H9 (cell line): ENCODE data around the gene PLEKHM3. TPM values are rescaled to one million over a fixed set of nuclear protein-coding genes. Genes with fewer than 3 reads are reported as not detected.
A peak's percentile ranks its signal among the peaks of the same experiment; 100 is the strongest.

ENCODE experiments used
- DNase-seq: peaks from one replicate; pipeline ENCODE4 v3.0.0-alpha.2; 2017
- H2AFZ ChIP-seq: one replicate; pipeline ENCODE4 v1.6.1; 2013; ENCODE audit warnings: mild to moderate bottlenecking, low read length, control low read depth, moderate library complexity
- H2AK5ac ChIP-seq: 2 replicates; pipeline ENCODE4 v1.6.1; 2013; ENCODE audit warnings: low read length, control low read depth, mixed read lengths; ENCODE audit not compliant: insufficient read length
- H2BK120ac ChIP-seq: one replicate; pipeline ENCODE4 v1.6.1; 2013; ENCODE audit warnings: low read depth, mild to moderate bottlenecking, low read length, control low read depth, inconsistent platforms; ENCODE audit not compliant: poor library complexity, severe bottlenecking
- H2BK12ac ChIP-seq: 2 replicates; pipeline ENCODE4 v1.6.1; 2013; ENCODE audit warnings: low read length, control low read depth, mixed read lengths, low read depth; ENCODE audit not compliant: insufficient read length
- H2BK15ac ChIP-seq: 2 replicates; pipeline ENCODE4 v1.6.1; 2013; ENCODE audit warnings: low read depth, low read length, control low read depth
- H2BK20ac ChIP-seq: one replicate; pipeline ENCODE4 v1.6.1; 2013; ENCODE audit warnings: low read depth, mild to moderate bottlenecking, low read length, control low read depth, inconsistent platforms; ENCODE audit not compliant: poor library complexity, severe bottlenecking
- H2BK5ac ChIP-seq: 2 replicates; pipeline ENCODE4 v1.6.1; 2013; ENCODE audit warnings: low read length, control low read depth, mixed read lengths; ENCODE audit not compliant: insufficient read length
- H3K14ac ChIP-seq: 2 replicates; pipeline ENCODE4 v1.6.1; 2013; ENCODE audit warnings: low read length, control low read depth; ENCODE audit not compliant: insufficient read depth
- H3K18ac ChIP-seq: 2 replicates; pipeline ENCODE4 v1.6.1; 2013; ENCODE audit warnings: low read depth, mild to moderate bottlenecking, mixed read lengths, low read length, control low read depth; ENCODE audit not compliant: insufficient read length
- H3K23ac ChIP-seq: 2 replicates; pipeline ENCODE4 v1.6.1; 2013; ENCODE audit warnings: low read length, control low read depth, mixed read lengths, low read depth; ENCODE audit not compliant: insufficient read length
- H3K23me2 ChIP-seq: 2 replicates; pipeline ENCODE4 v1.6.1; 2013; ENCODE audit warnings: low read depth, mild to moderate bottlenecking, mixed read lengths, low read length, control low read depth; ENCODE audit not compliant: insufficient read length, poor library complexity, severe bottlenecking
- H3K27ac ChIP-seq: 2 replicates; pipeline ENCODE4 v1.5.1; 2013; ENCODE audit warnings: low read length, control low read depth, mixed read lengths, low read depth; ENCODE audit not compliant: insufficient read length
- H3K27me3 ChIP-seq: 2 replicates; pipeline ENCODE4 v1.6.1; 2013; ENCODE audit warnings: low read length, control low read depth, inconsistent platforms; ENCODE audit not compliant: insufficient read depth
- H3K4ac ChIP-seq: 2 replicates; pipeline ENCODE4 v1.6.1; 2013; ENCODE audit warnings: low read depth, mild to moderate bottlenecking, control low read depth, inconsistent platforms, low read length, moderate library complexity
- H3K4me1 ChIP-seq: 2 replicates; pipeline ENCODE4 v1.6.1; 2013; ENCODE audit warnings: low read length, control low read depth, inconsistent platforms; ENCODE audit not compliant: insufficient read depth
- H3K4me2 ChIP-seq: 2 replicates; pipeline ENCODE4 v1.6.1; 2013; ENCODE audit warnings: low read length, control low read depth, mixed read lengths; ENCODE audit not compliant: insufficient read length, insufficient read depth
- H3K56ac ChIP-seq: 2 replicates; pipeline ENCODE4 v1.6.1; 2013; ENCODE audit warnings: low read depth, mild to moderate bottlenecking, mixed read lengths, low read length, control low read depth; ENCODE audit not compliant: insufficient read length
- H3K79me1 ChIP-seq: 2 replicates; pipeline ENCODE4 v1.6.1; 2013; ENCODE audit warnings: low read depth, mild to moderate bottlenecking, moderate library complexity, low read length, control low read depth, inconsistent platforms; ENCODE audit not compliant: insufficient read depth, poor library complexity, severe bottlenecking
- H3K79me2 ChIP-seq: 2 replicates; pipeline ENCODE4 v1.6.1; 2013; ENCODE audit warnings: low read length, control low read depth, inconsistent platforms; ENCODE audit not compliant: insufficient read depth
- H3K9ac ChIP-seq: 2 replicates; pipeline ENCODE4 v1.6.1; 2013; ENCODE audit warnings: low read length, control low read depth, mixed read lengths; ENCODE audit not compliant: insufficient read length; ENCODE audit errors: extremely low read depth
- H3K9me3 ChIP-seq: one replicate; pipeline ENCODE4 v1.6.1; 2013; ENCODE audit warnings: low read depth, low read length, inconsistent platforms; ENCODE audit not compliant: control insufficient read depth
- H3T11ph ChIP-seq: one replicate; pipeline ENCODE4 v1.6.1; 2013; ENCODE audit warnings: mild to moderate bottlenecking, low read length, control low read depth, inconsistent platforms
- H4K20me1 ChIP-seq: one replicate; pipeline ENCODE4 v1.6.1; 2013; ENCODE audit not compliant: control insufficient read depth, insufficient read length, insufficient read depth
- H4K5ac ChIP-seq: 2 replicates; pipeline ENCODE4 v1.6.1; 2013; ENCODE audit warnings: low read depth, mild to moderate bottlenecking, mixed read lengths, low read length, control low read depth; ENCODE audit not compliant: insufficient read length
- H4K8ac ChIP-seq: replicated peaks from 2 replicates; pipeline ENCODE4 v1.6.1; 2013; ENCODE audit warnings: low read length, control low read depth, mixed read lengths, low read depth; ENCODE audit not compliant: insufficient read length
- H4K91ac ChIP-seq: 2 replicates; pipeline ENCODE4 v1.6.1; 2013; ENCODE audit warnings: low read depth, mild to moderate bottlenecking, moderate library complexity, mixed read lengths, low read length, control low read depth; ENCODE audit not compliant: insufficient read length
- H3K27ac Mint-ChIP-seq, 3 experiments: 2 replicates in 2 of 3; 3 replicates in 1 of 3; pipeline ENCODE4 v1.8.0; 2020 to 2021; ENCODE audit warnings: mixed read lengths in 3 of 3, mild to moderate bottlenecking in 1 of 3, moderate library complexity in 1 of 3
- H3K27me3 Mint-ChIP-seq: 2 replicates; pipeline ENCODE4 v1.8.0; 2021; ENCODE audit warnings: low read depth, mild to moderate bottlenecking, moderate library complexity, mixed read lengths
- H3K36me3 Mint-ChIP-seq, 3 experiments: 2 replicates in 2 of 3; 3 replicates in 1 of 3; pipeline ENCODE4 v1.8.0; 2020 to 2021; ENCODE audit warnings: low read depth in 3 of 3, mixed read lengths in 3 of 3; ENCODE audit not compliant: insufficient read depth in 1 of 3
- H3K4me1 Mint-ChIP-seq, 2 experiments: 2 replicates each; pipeline ENCODE4 v1.8.0; 2020; ENCODE audit warnings: mixed read lengths in 2 of 2
- H3K4me3 Mint-ChIP-seq, 2 experiments: 2 replicates in 1 of 2; 3 replicates in 1 of 2; pipeline ENCODE4 v1.8.0; 2020 to 2021; ENCODE audit warnings: mild to moderate bottlenecking in 2 of 2, mixed read lengths in 2 of 2, moderate library complexity in 1 of 2
- H3K9me3 Mint-ChIP-seq, 2 experiments: 2 replicates in 1 of 2; 3 replicates in 1 of 2; pipeline ENCODE4 v1.8.0; 2020; ENCODE audit warnings: mild to moderate bottlenecking in 2 of 2, mixed read lengths in 2 of 2, moderate library complexity in 1 of 2
- WGBS: extraction: QIAGEN DNeasy Blood & Tissue Kit; methylation state at CpG from one replicate; pipeline ENCODE4 v1.1.7; 2013; ENCODE audit warnings: missing lambda C conversion rate, low lambda C conversion rate, mixed read lengths; ENCODE audit not compliant: insufficient read length; ENCODE audit errors: extremely low coverage; 5-methylcytosine and 5-hydroxymethylcytosine counted together
- total RNA-seq: library from RNA; stranded (reverse); gene quantifications from 2 replicates; pipeline ENCODE4 v1.2.1, GENCODE V29; 2021
- TF ChIP-seq, protein P1 (sequence below): fragments of 200-600 bp; sonication (generic); conservative IDR thresholded peaks from 3 replicates; pipeline ENCODE4 v1.8.0; 2021; ENCODE audit warnings: antibody characterized with exemption, mild to moderate bottlenecking

Gene PLEKHM3
- total RNA-seq, 1 experiment from 2014 or later: 7.5 TPM

DNA sequence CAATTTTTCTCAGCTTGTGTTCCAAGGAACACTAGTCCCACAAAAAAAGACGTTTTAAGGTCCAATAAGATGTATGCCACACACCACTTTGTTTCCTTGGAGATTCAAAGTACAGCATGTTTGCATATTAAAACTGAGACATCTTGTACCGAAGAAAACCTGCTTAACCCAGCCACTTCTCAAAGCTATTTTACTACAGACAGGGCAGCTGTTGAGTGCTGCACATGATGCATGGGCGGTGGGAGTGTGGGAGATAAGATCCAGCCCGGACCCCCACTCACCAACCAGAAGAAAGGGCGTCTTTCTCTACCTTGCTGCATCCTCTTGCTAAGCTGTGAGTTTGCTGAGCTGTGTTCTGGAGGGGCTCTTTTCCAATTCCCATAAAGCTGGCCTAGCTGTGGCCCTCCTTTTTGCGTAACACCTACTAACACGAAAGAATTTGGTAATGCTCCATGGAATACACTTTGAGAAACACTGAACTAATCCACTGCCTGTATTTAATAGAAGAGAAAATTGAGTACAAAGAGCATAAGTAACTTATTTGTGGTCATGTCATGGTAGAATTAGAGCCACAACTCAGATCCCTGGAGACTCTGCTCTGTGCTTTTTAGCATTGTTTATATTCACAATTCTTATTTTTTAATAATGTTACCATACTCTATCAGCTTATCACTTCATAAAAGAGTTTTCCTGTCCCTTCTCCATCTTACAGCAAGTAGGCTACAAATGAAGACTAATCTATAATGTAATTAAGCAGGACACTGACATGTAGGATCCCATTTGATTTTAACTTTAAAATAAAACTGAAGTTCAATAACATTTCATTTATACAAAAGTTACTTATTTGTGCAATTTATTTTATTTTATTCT, 90.0 kb downstream of the PLEKHM3 start:
- no peaks in the 10 kb centered on the region for H4K20me1 ChIP-seq
- H2BK20ac ChIP-seq: no peak overlapping the region
- no peak overlapping the region for H2BK120ac ChIP-seq
- no peak for DNase-seq
- H2BK12ac ChIP-seq: no peak overlapping the region
- H3K79me1 ChIP-seq: no peaks in the 10 kb centered on the region
- no peak overlapping the region for H3K18ac ChIP-seq
- no peaks in the 10 kb centered on the region for H3K36me3 Mint-ChIP-seq
- H2AFZ ChIP-seq: no peak overlapping the region
- no peak overlapping the region for H4K8ac ChIP-seq
- no peaks in the 10 kb centered on the region for H3K27me3 Mint-ChIP-seq
- H2BK5ac ChIP-seq: no peak overlapping the region
- H2BK15ac ChIP-seq: no peak overlapping the region
- H3T11ph ChIP-seq: no peak overlapping the region
- H2AK5ac ChIP-seq: no peak overlapping the region
- no peak overlapping the region for H3K9ac ChIP-seq
- H3K4ac ChIP-seq: no peak overlapping the region
- H3K4me3 Mint-ChIP-seq: no peak overlapping the region
- no peak overlapping the region for H4K91ac ChIP-seq
- H3K14ac ChIP-seq: no peak overlapping the region
- H3K27ac ChIP-seq: no peak overlapping the region
- H3K79me2 ChIP-seq: no peaks in the 10 kb centered on the region
- H3K4me1 Mint-ChIP-seq: peaks cover 51 to 55% of the 10 kb centered on the region in 2 experiments
- H3K4me2 ChIP-seq: no peak overlapping the region
- TF ChIP-seq, protein P1, sequence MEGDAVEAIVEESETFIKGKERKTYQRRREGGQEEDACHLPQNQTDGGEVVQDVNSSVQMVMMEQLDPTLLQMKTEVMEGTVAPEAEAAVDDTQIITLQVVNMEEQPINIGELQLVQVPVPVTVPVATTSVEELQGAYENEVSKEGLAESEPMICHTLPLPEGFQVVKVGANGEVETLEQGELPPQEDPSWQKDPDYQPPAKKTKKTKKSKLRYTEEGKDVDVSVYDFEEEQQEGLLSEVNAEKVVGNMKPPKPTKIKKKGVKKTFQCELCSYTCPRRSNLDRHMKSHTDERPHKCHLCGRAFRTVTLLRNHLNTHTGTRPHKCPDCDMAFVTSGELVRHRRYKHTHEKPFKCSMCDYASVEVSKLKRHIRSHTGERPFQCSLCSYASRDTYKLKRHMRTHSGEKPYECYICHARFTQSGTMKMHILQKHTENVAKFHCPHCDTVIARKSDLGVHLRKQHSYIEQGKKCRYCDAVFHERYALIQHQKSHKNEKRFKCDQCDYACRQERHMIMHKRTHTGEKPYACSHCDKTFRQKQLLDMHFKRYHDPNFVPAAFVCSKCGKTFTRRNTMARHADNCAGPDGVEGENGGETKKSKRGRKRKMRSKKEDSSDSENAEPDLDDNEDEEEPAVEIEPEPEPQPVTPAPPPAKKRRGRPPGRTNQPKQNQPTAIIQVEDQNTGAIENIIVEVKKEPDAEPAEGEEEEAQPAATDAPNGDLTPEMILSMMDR: no peak
- H3K23me2 ChIP-seq: no peaks in the 10 kb centered on the region
- peak overlapping the region; percentile 38 to 88 (median 52); a peak in 3 of 7 replicates for H3K27ac Mint-ChIP-seq
- H3K9me3 ChIP-seq: no peaks in the 10 kb centered on the region
- H3K56ac ChIP-seq: no peak overlapping the region
- H3K9me3 Mint-ChIP-seq: no peaks in the 10 kb centered on the region
- no peak overlapping the region for H4K5ac ChIP-seq
- no CpG with 5 or more reads among the region's 7 CpGs for WGBS
- no peak overlapping the region for H3K23ac ChIP-seq
- peaks cover 5% of the 10 kb centered on the region; the same call in 1 of the 2 replicates for H3K4me1 ChIP-seq
- H3K27me3 ChIP-seq: no peaks in the 10 kb centered on the region
